Stomach (tissue), 4 donors: Measurements from ENCODE around the gene CFAP61.

Experiments used
- EP300 ChIP-seq: sonication (generic); formaldehyde crosslinking; IDR thresholded peaks from one replicate; pipeline ENCODE4 v1.6.1; 2017; ENCODE audit warnings: antibody characterized with exemption
- POLR2A ChIP-seq, 4 donors: fragments of 450-650 bp; IDR thresholded peaks; one replicate each; pipeline ENCODE4 v1.6.1; 2016; ENCODE audit warnings: antibody characterized with exemption in 4 of 4, control low read depth in 2 of 4, mild to moderate bottlenecking in 1 of 4, moderate library complexity in 1 of 4
- POLR2AphosphoS5 ChIP-seq, 3 donors: sonication (generic); formaldehyde crosslinking; IDR thresholded peaks; one replicate each; pipeline ENCODE4 v1.6.1; 2016; ENCODE audit warnings: antibody characterized with exemption in 3 of 3
- TF ChIP-seq, protein P1 (sequence below), 7 experiments: fragments of 450-650 bp in 4 of 7; fragments of 200-600 bp in 3 of 7; sonication (generic) in 3 of 7; IDR thresholded peaks; one replicate each; pipeline ENCODE4 v1.5.1; 2016 to 2019; ENCODE audit warnings: antibody characterized with exemption in 7 of 7, control low read depth in 2 of 7, mild to moderate bottlenecking in 1 of 7

DNA sequence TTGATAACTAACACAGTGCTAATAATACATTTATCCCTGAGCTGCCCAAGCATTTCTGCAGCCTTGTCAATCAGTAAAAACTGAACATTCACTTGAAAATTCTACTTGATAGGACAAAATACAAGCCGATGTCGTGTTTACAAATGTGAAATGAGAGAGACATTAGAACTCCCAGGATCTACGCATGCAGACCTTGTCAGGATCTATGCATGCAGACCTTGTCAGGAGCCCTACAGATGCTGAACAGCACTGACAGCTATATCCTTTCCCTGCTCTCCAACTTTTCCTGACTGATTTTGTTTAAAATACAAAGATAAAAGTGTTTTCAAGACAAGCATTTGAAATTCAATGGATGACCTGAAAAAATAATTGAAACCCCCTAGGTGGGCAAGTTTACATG, 344.5 kb downstream of the CFAP61 start:
- TF ChIP-seq EP300 = no peak
- no peak for TF ChIP-seq POLR2A (IDR thresholded peaks at IDR 0.05)
- TF ChIP-seq, protein P1, sequence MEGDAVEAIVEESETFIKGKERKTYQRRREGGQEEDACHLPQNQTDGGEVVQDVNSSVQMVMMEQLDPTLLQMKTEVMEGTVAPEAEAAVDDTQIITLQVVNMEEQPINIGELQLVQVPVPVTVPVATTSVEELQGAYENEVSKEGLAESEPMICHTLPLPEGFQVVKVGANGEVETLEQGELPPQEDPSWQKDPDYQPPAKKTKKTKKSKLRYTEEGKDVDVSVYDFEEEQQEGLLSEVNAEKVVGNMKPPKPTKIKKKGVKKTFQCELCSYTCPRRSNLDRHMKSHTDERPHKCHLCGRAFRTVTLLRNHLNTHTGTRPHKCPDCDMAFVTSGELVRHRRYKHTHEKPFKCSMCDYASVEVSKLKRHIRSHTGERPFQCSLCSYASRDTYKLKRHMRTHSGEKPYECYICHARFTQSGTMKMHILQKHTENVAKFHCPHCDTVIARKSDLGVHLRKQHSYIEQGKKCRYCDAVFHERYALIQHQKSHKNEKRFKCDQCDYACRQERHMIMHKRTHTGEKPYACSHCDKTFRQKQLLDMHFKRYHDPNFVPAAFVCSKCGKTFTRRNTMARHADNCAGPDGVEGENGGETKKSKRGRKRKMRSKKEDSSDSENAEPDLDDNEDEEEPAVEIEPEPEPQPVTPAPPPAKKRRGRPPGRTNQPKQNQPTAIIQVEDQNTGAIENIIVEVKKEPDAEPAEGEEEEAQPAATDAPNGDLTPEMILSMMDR (IDR thresholded peaks at IDR 0.05) = no peak
- no peak for TF ChIP-seq POLR2AphosphoS5 (IDR thresholded peaks at IDR 0.05)
